Bronchial epithelial cell (primary cell): ENCODE measurements around the gene XBP1. TPM values are rescaled to one million over a fixed set of nuclear protein-coding genes. Genes with fewer than 3 reads are reported as not detected.
A peak's percentile ranks its signal among the peaks of the same experiment; 100 is the strongest.

Experiments
- DNase-seq: peaks from one replicate; pipeline ENCODE4 v3.0.0-alpha.2; 2010; ENCODE audit warnings: low read depth
- FAIRE-seq: peaks from 2 replicates; lab custom pipeline; 2011; peaks lifted over from hg19 to GRCh38; lab: Jason Lieb, UNC
- H3K27me3 ChIP-seq: 2 replicates; pipeline ENCODE4 v1.5.1; 2011; ENCODE audit warnings: low read length; ENCODE audit not compliant: control insufficient read depth, insufficient read depth
- H3K36me3 ChIP-seq: 2 replicates; pipeline ENCODE4 v1.5.1; 2011; ENCODE audit warnings: low read length; ENCODE audit not compliant: control insufficient read depth, insufficient read depth
- H3K4me3 ChIP-seq: 2 replicates; pipeline ENCODE4 v1.5.1; 2011; ENCODE audit warnings: mild to moderate bottlenecking, low read depth, low read length, control low read depth
- CTCF ChIP-seq: IDR thresholded peaks from 2 replicates; pipeline ENCODE4 v1.5.1; 2011; ENCODE audit warnings: mild to moderate bottlenecking, moderate library complexity, low read length, control low read depth, inconsistent platforms; ENCODE audit not compliant: insufficient read depth, severe bottlenecking
- total RNA-seq: library from RNA; depleted of rRNA; stranded (reverse); fragments of >200 nt; gene quantifications from 2 replicates; pipeline ENCODE4 v1.2.1, GENCODE V29; 2014

The XBP1 gene
- total RNA-seq, 1 donor from 2014 or later: 225 TPM

- DNase-seq (no peak), FAIRE-seq (no peak)
- no peaks in the 10 kb centered on the region for H3K27me3 ChIP-seq
- H3K4me3 ChIP-seq: no peak overlapping the region
- no peaks in the 10 kb centered on the region for H3K36me3 ChIP-seq
- no peak for TF ChIP-seq CTCF
These were observed 21.1 kb upstream of the XBP1 start for GRCh38 chr22:28821452-28821851.

- H3K27me3 ChIP-seq: no peaks in the 10 kb centered on the region
- no peak for DNase-seq
- no peak overlapping the region for H3K4me3 ChIP-seq
- H3K36me3 ChIP-seq: no peaks in the 10 kb centered on the region
- TF ChIP-seq CTCF: no peak
- no peak for FAIRE-seq
These were observed 20.5 kb upstream of the XBP1 start for GRCh38 chr22:28820885-28821284.

GRCh38 chr22:28819253-28820096 lies 19.1 kb upstream of the XBP1 start:
- DNase-seq (no peak), FAIRE-seq (no peak)
- Histone ChIP-seq H3K36me3 (no peaks in the 10 kb centered on the region), H3K27me3 (no peaks in the 10 kb centered on the region), H3K4me3 (no peak overlapping the region)
- TF ChIP-seq CTCF: no peak

- TF ChIP-seq CTCF: no peak
- Histone ChIP-seq H3K27me3 (no peaks in the 10 kb centered on the region), H3K4me3 (no peak overlapping the region), H3K36me3 (peaks cover 3% of the 10 kb centered on the region)
- FAIRE-seq (no peak), DNase-seq (peak; percentile 21)
These were observed 17.8 kb upstream of the XBP1 start for GRCh38 chr22:28817919-28818859.

DNA sequence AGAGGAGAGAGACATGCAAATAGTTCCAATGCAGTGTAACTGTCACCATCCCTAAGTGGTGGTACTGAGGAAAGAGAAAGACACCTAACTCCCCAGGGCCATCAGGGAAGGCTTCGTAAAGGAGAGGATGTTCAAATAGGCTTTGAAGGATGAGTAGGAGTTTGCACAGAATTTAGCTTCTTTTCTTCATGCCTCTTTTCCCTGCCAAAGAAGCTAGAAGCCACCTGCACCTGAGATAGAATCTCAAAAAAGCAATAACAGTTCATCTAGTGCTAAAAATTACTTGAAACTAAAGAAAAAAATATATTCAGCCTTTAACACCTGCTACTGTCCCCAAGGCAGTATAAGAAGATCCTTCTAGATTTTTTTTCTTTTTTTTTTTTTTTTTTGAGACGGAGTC lies 16.7 kb upstream of the XBP1 start:
- Histone ChIP-seq H3K36me3 (peaks cover 3% of the 10 kb centered on the region), H3K27me3 (no peaks in the 10 kb centered on the region), H3K4me3 (no peak overlapping the region)
- DNase-seq: no peak
- FAIRE-seq: no peak
- TF ChIP-seq CTCF: no peak
